ENCODE measurements around the gene IL4R. TPM values are rescaled to one million over a fixed set of nuclear protein-coding genes. Genes with fewer than 3 reads are reported as not detected.

IL4R gene
- total RNA-seq, 1 experiment from 2014 or later, result 29.6 TPM

- Histone ChIP-seq H3K4me3 (replicated peaks in 1 of 2; ENCODE audit: low read depth in 1 of 2, low read length in 2 of 2) (no peak overlapping the region), H3K27ac (ENCODE audit: low read depth, low read length) (no peak overlapping the region), H2AFZ (ENCODE audit: low read depth, low read length, poor library complexity, severe bottlenecking) (no peak overlapping the region), H3K79me2 (ENCODE audit: insufficient read depth, low read length) (peaks cover 42% of the 10 kb centered on the region), H4K20me1 (ENCODE audit: insufficient read depth) (no peaks in the 10 kb centered on the region), H3K27me3 (ENCODE audit: insufficient read depth, low read length) (no peaks in the 10 kb centered on the region), H3K9me3 (ENCODE audit: control insufficient read depth in 1 of 2, insufficient read depth in 1 of 2, low read depth in 1 of 2, low read length in 2 of 2) (no peaks in the 10 kb centered on the region), H3K9me2 (ENCODE audit: insufficient read depth) (no peaks in the 10 kb centered on the region), H3K9ac (ENCODE audit: low read length) (no peak overlapping the region), H3K4me2 (ENCODE audit: low read length) (no peak overlapping the region), H3K36me3 (ENCODE audit: control insufficient read depth in 1 of 2, insufficient read depth in 2 of 2, low read length in 2 of 2) (peaks cover 0 to 4% of the 10 kb centered on the region in 2 experiments; a peak in 1 of 4 replicates), H3K4me1 (ENCODE audit: control insufficient read depth in 1 of 2, insufficient read depth in 2 of 2, low read length in 2 of 2) (peaks cover 0 to 8% of the 10 kb centered on the region in 2 experiments; a peak in 2 of 4 replicates)
- ChIA-PET POLR2A (no interaction called here), CTCF (no interaction called here), RAD21 (ENCODE audit: low non-redundant PET in 1 of 2, low total read pairs in 2 of 2, uncharacterized antibody in 2 of 2, unreplicated experiment in 2 of 2) (no interaction called here)
- no peak for DNase-seq (ENCODE audit: low read depth, low spot score)
- no TSS peak for BruUV-seq (replicated peaks)
- TF ChIP-seq SIN3A (IDR thresholded peaks at IDR 0.05; ENCODE audit: low read depth), result no peak
- TF ChIP-seq ZNF274 (IDR thresholded peaks at IDR 0.05; ENCODE audit: low read depth, low read length), result no peak
- TF ChIP-seq, protein P1, sequence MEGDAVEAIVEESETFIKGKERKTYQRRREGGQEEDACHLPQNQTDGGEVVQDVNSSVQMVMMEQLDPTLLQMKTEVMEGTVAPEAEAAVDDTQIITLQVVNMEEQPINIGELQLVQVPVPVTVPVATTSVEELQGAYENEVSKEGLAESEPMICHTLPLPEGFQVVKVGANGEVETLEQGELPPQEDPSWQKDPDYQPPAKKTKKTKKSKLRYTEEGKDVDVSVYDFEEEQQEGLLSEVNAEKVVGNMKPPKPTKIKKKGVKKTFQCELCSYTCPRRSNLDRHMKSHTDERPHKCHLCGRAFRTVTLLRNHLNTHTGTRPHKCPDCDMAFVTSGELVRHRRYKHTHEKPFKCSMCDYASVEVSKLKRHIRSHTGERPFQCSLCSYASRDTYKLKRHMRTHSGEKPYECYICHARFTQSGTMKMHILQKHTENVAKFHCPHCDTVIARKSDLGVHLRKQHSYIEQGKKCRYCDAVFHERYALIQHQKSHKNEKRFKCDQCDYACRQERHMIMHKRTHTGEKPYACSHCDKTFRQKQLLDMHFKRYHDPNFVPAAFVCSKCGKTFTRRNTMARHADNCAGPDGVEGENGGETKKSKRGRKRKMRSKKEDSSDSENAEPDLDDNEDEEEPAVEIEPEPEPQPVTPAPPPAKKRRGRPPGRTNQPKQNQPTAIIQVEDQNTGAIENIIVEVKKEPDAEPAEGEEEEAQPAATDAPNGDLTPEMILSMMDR (IDR thresholded peaks at IDR 0.05 in 2 of 3, conservative IDR thresholded peaks at IDR 0.05 in 1 of 3; ENCODE audit: borderline replicate concordance in 1 of 3, insufficient read depth in 1 of 3, low read depth in 2 of 3, low read length in 2 of 3), result no peak
- no peak for TF ChIP-seq EZH2 (IDR thresholded peaks at IDR 0.05)
- TF ChIP-seq, protein P2, sequence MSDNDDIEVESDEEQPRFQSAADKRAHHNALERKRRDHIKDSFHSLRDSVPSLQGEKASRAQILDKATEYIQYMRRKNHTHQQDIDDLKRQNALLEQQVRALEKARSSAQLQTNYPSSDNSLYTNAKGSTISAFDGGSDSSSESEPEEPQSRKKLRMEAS (IDR thresholded peaks at IDR 0.05), result no peak
- TF ChIP-seq, protein P3, sequence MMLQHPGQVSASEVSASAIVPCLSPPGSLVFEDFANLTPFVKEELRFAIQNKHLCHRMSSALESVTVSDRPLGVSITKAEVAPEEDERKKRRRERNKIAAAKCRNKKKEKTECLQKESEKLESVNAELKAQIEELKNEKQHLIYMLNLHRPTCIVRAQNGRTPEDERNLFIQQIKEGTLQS (IDR thresholded peaks at IDR 0.05), result no peak
- TF ChIP-seq TCF7L2 (IDR thresholded peaks at IDR 0.05; ENCODE audit: borderline replicate concordance, extremely low read depth, insufficient read depth, insufficient read length), result no peak
- no peak for TF ChIP-seq ZBTB33 (IDR thresholded peaks at IDR 0.05; ENCODE audit: extremely low read depth, insufficient replicate concordance, low read length)
- no peak for TF ChIP-seq EZH2phosphoT487 (IDR thresholded peaks at IDR 0.05; ENCODE audit: borderline replicate concordance)
- TF ChIP-seq REST (IDR thresholded peaks at IDR 0.05; ENCODE audit: low read depth), result no peak
- TF ChIP-seq CBX3 (IDR thresholded peaks at IDR 0.05; ENCODE audit: low read depth), result no peak
- TF ChIP-seq ZFX (IDR thresholded peaks at IDR 0.05), result no peak
- TF ChIP-seq YY1 (IDR thresholded peaks at IDR 0.05; ENCODE audit: extremely low read depth, insufficient replicate concordance, low read depth, low read length), result no peak
- no peak for TF ChIP-seq SRF (IDR thresholded peaks at IDR 0.05; ENCODE audit: low read depth)
- intact Hi-C loops (cut with micrococcal nuclease), result no loop called here
- ATAC-seq, result no peak
Measured at GRCh38 chr16:27333104-27333503, 19.3 kb downstream of the IL4R start.
